Mesendoderm (in vitro differentiated cells): Measurements from ENCODE around the gene PLPP7.
A peak's percentile ranks its signal among the peaks of the same experiment; 100 is the strongest.

Experiments used
- DNase-seq: peaks from one replicate; pipeline ENCODE4 v3.0.0; 2013
- H2AK5ac ChIP-seq: 2 replicates; pipeline ENCODE4 v1.6.1; 2013; ENCODE audit warnings: low read length, inconsistent platforms
- H2BK120ac ChIP-seq: 2 replicates; pipeline ENCODE4 v1.6.1; 2013; ENCODE audit warnings: low read depth, mild to moderate bottlenecking, low read length, moderate library complexity, mixed read lengths
- H2BK15ac ChIP-seq: replicated peaks from 2 replicates; pipeline ENCODE4 v1.6.1; 2013; ENCODE audit warnings: low read depth, mild to moderate bottlenecking, moderate library complexity
- H2BK5ac ChIP-seq: 2 replicates; pipeline ENCODE4 v1.6.1; 2013; ENCODE audit warnings: low read length, inconsistent platforms
- H3K18ac ChIP-seq: 2 replicates; pipeline ENCODE4 v1.6.1; 2013; ENCODE audit warnings: mild to moderate bottlenecking, low read length, mixed read lengths
- H3K23ac ChIP-seq: one replicate; pipeline ENCODE4 v1.6.1; 2013; ENCODE audit warnings: low read length
- H3K27ac ChIP-seq: 2 replicates; pipeline ENCODE4 v1.5.1; 2013; ENCODE audit warnings: low read depth, mild to moderate bottlenecking, inconsistent platforms, low read length, moderate library complexity
- H3K27me3 ChIP-seq: 2 replicates; pipeline ENCODE4 v1.6.1; 2013; ENCODE audit warnings: low read length, control low read depth, mild to moderate bottlenecking, inconsistent platforms; ENCODE audit not compliant: insufficient read depth, poor library complexity
- H3K36me3 ChIP-seq: 2 replicates; pipeline ENCODE4 v1.6.1; 2013; ENCODE audit warnings: low read length, inconsistent platforms; ENCODE audit not compliant: control insufficient read depth, insufficient read depth
- H3K4ac ChIP-seq: one replicate; pipeline ENCODE4 v1.6.1; 2013; ENCODE audit warnings: low read depth, mild to moderate bottlenecking, low read length, moderate library complexity
- H3K4me1 ChIP-seq: 2 replicates; pipeline ENCODE4 v1.6.1; 2013; ENCODE audit warnings: low read depth, low read length, inconsistent platforms; ENCODE audit not compliant: control insufficient read depth
- H3K4me2 ChIP-seq: 2 replicates; pipeline ENCODE4 v1.6.1; 2013; ENCODE audit warnings: low read length
- H3K4me3 ChIP-seq: 2 replicates; pipeline ENCODE4 v1.5.1; 2013; ENCODE audit warnings: mild to moderate bottlenecking, low read length
- H3K56ac ChIP-seq: one replicate; pipeline ENCODE4 v1.6.1; 2013; ENCODE audit warnings: low read length
- H3K79me1 ChIP-seq: 2 replicates; pipeline ENCODE4 v1.6.1; 2013; ENCODE audit warnings: low read length, inconsistent platforms
- H3K79me2 ChIP-seq: 2 replicates; pipeline ENCODE4 v1.6.1; 2013; ENCODE audit warnings: mild to moderate bottlenecking, low read length; ENCODE audit not compliant: control insufficient read depth, insufficient read depth
- H3K9ac ChIP-seq: 2 replicates; pipeline ENCODE4 v1.6.1; 2013; ENCODE audit warnings: low read length, inconsistent platforms
- H4K5ac ChIP-seq: one replicate; pipeline ENCODE4 v1.6.1; 2013; ENCODE audit warnings: low read length
- H4K8ac ChIP-seq: one replicate; pipeline ENCODE4 v1.6.1; 2013; ENCODE audit warnings: low read depth, mild to moderate bottlenecking, control low read depth, low read length, moderate library complexity
- WGBS: extraction: QIAGEN DNeasy Blood & Tissue Kit; methylation state at CpG from one replicate; pipeline ENCODE4 v1.1.7; 2013; ENCODE audit warnings: low lambda C conversion rate, missing lambda C conversion rate; ENCODE audit not compliant: insufficient coverage; ENCODE audit errors: extremely low coverage; 5-methylcytosine and 5-hydroxymethylcytosine counted together

PLPP7 gene

DNA sequence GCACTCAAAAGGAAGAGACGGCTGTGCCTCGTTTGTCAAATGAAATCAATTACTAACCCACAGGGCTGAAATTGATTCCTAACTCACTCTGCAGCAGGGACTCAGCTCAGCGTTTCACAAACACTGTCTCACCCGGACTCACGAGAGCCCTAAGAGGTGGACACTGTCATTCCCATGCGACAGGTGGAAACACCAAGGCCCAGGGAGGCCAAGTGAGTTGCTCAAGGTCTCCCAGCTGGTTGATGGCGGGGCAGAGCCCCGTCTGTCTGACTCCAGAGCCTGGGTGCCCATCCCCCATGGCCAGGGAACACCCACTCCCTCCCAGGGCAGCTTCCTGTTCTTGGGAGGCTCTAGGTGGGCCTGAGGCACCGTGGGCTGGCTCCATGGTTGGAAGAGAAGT, 1.3 kb upstream of the PLPP7 start:
- Histone ChIP-seq H3K56ac (peak overlapping the region; percentile 49), H3K27ac (no peak overlapping the region), H3K4me2 (no peak overlapping the region)

DNA sequence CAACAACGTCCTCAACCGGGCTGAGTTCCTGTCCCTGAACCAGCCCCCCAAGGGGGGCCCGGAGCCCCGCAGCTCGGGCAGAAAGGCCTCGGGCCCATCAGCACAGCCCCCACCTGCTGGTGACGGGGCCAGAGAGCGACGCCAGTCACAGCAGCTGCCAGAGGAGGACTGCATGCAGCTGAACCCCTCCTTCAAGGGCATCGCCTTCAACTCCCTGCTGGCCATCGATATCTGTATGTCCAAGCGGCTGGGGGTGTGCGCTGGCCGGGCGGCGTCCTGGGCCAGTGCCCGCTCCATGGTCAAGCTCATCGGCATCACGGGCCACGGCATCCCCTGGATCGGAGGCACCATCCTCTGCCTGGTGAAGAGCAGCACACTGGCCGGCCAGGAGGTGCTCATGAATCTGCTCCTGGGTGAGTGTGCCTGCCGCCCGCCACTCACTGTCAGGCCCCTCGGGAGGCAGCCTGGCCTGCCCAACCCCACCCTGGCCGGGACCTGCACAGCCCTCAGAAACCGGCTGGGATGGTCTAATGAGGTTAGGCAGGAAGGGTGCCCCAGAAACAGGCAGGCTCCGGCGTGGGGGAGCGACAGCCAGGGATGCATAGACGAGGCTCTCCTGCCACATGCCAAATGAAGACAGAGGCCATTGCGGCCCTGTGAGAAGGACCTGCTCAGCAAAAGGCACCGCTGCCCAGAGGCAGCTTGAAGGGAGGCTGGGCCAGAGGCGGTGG, 678 bp downstream of the PLPP7 start:
- Histone ChIP-seq H3K4me2 (no peak overlapping the region), H3K9ac (peak overlapping the region; percentile 67), H3K79me1 (no peaks in the 10 kb centered on the region), H2BK120ac (no peak overlapping the region), H3K27me3 (no peaks in the 10 kb centered on the region), H2BK5ac (no peak overlapping the region), H3K4me1 (no peaks in the 10 kb centered on the region), H3K79me2 (no peaks in the 10 kb centered on the region), H3K4ac (no peak overlapping the region), H3K27ac (no peak overlapping the region), H2AK5ac (no peak overlapping the region), H3K56ac (peak overlapping the region; percentile 82), H3K23ac (no peak overlapping the region), H4K5ac (no peak overlapping the region), H2BK15ac (no peak overlapping the region), H4K8ac (no peak overlapping the region), H3K4me3 (no peak overlapping the region), H3K36me3 (no peaks in the 10 kb centered on the region), H3K18ac (no peak overlapping the region)
- DNase-seq = no peak
- WGBS = no CpG with 5 or more reads among the region's 34 CpGs

More for the DNA sequence above, 1.3 kb upstream of the PLPP7 start:
- Histone ChIP-seq H3K9ac (no peak overlapping the region), H3K23ac (no peak overlapping the region), H3K4me1 (no peaks in the 10 kb centered on the region), H4K5ac (no peak overlapping the region), H4K8ac (no peak overlapping the region), H2AK5ac (no peak overlapping the region), H3K27me3 (no peaks in the 10 kb centered on the region), H2BK120ac (no peak overlapping the region), H3K4me3 (no peak overlapping the region), H3K79me2 (no peaks in the 10 kb centered on the region), H2BK15ac (no peak overlapping the region), H3K36me3 (no peaks in the 10 kb centered on the region), H2BK5ac (no peak overlapping the region), H3K79me1 (no peaks in the 10 kb centered on the region), H3K4ac (no peak overlapping the region), H3K18ac (no peak overlapping the region)
- no peak for DNase-seq
- WGBS = no CpG with 5 or more reads among the region's 9 CpGs

DNA sequence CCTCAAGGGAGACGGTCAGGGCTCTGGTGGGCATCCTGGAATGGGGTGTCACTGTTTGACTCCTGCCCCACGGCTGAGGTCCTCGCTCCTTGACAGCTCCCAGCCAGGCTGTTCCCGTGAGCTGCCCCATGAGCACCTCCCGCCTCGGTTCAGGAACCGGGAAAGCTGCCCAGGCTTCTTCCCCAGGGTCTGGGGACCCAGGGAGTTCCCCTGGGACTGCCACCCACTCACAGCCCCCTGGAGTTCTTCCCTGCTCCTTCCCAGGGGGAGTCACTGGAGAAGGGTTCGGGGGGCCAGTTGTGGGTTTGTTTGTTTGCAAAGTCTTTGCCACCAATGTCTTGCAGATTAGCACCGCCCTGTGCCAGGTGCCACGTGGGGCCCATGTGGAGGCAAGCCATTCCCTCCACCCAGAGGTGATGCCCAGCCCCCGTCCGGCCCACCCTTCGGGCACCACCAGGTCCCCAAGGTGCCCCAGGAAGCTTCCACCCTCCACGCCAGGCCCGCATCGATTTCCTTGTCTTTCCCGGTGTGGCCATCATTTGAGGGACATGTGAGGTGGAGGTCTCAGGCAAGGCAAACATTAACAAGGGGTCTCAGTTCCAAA, 1.3 kb downstream of the PLPP7 start:
- Histone ChIP-seq H3K4ac (no peak overlapping the region), H3K56ac (peak overlapping the region; percentile 25), H3K79me2 (no peaks in the 10 kb centered on the region), H2BK15ac (no peak overlapping the region), H3K27me3 (no peaks in the 10 kb centered on the region), H3K4me2 (no peak overlapping the region), H4K5ac (no peak overlapping the region), H4K8ac (no peak overlapping the region), H2BK5ac (no peak overlapping the region), H3K4me1 (no peaks in the 10 kb centered on the region), H2AK5ac (no peak overlapping the region), H3K23ac (no peak overlapping the region), H3K9ac (no peak overlapping the region), H3K4me3 (no peak overlapping the region), H3K36me3 (no peaks in the 10 kb centered on the region), H2BK120ac (no peak overlapping the region), H3K79me1 (no peaks in the 10 kb centered on the region), H3K18ac (no peak overlapping the region), H3K27ac (no peak overlapping the region)
- no CpG with 5 or more reads among the region's 17 CpGs for WGBS
- no peak for DNase-seq

DNA sequence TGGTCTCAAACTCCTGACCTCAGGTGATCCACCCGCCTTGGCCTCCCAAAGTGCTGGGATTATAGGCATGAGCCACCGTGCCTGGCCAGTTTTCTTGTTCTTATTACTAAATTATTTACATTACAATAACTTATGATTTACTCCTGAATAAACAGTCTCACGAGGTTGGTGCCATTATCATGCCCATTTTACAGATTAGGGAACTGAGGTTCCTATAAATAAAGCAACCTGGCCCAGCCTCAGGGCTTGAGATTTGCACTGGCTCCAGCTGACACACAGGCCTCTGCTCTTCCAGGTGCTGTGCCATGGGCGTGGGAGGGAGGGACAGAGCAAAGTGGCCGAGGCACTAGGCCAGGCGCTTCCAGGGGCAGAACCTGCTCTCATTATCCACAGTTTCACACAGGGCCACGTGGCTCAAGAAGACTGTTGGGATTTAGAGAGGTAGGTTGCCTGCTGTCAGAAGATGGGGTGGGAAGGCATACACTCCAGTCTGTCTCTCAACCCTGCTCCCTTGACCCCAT, 2.3 kb downstream of the PLPP7 start:
- no peak overlapping the region for H3K18ac ChIP-seq
- H2AK5ac ChIP-seq = no peak overlapping the region
- DNase-seq = no peak
- no CpG with 5 or more reads among the region's 7 CpGs for WGBS
- H3K56ac ChIP-seq = no peak overlapping the region
- H3K4me2 ChIP-seq = no peak overlapping the region
- no peak overlapping the region for H2BK5ac ChIP-seq
- H3K4me3 ChIP-seq = no peak overlapping the region
- H3K79me2 ChIP-seq = no peaks in the 10 kb centered on the region
- H3K4ac ChIP-seq = no peak overlapping the region
- H3K4me1 ChIP-seq = no peaks in the 10 kb centered on the region
- no peak overlapping the region for H4K5ac ChIP-seq
- no peak overlapping the region for H2BK120ac ChIP-seq
- H3K27me3 ChIP-seq = no peaks in the 10 kb centered on the region
- H3K27ac ChIP-seq = no peak overlapping the region
- no peak overlapping the region for H3K9ac ChIP-seq
- H4K8ac ChIP-seq = no peak overlapping the region
- H3K79me1 ChIP-seq = no peaks in the 10 kb centered on the region
- H2BK15ac ChIP-seq = no peak overlapping the region
- H3K23ac ChIP-seq = no peak overlapping the region
- no peaks in the 10 kb centered on the region for H3K36me3 ChIP-seq

DNA sequence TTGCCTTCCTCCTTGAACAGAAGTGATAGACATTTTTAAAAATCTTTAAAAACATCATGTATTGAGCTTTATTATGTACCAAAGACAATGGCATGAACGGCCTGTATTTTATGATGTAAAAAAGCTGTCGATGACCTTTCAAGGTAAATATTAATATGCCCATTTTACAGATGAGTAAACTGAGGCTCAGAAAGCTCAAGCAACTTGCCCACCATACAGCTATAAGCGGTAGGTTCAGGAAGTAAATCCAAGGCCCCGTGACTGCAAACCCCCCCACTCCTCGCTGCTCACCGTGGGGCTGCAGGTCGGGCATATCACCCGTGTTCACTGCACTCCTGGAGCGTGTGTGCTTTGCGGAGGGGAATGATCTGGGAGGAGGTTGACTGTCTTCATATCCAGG, 3.4 kb downstream of the PLPP7 start:
- H3K23ac ChIP-seq = no peak overlapping the region
- H2AK5ac ChIP-seq = no peak overlapping the region
- H3K4ac ChIP-seq = no peak overlapping the region
- no peaks in the 10 kb centered on the region for H3K4me1 ChIP-seq
- no CpG with 5 or more reads among the region's 10 CpGs for WGBS
- no peaks in the 10 kb centered on the region for H3K79me1 ChIP-seq
- no peak for DNase-seq
- no peak overlapping the region for H2BK15ac ChIP-seq
- no peak overlapping the region for H4K5ac ChIP-seq
- no peak overlapping the region for H3K4me3 ChIP-seq
- H3K9ac ChIP-seq = no peak overlapping the region
- no peak overlapping the region for H3K18ac ChIP-seq
- H3K4me2 ChIP-seq = no peak overlapping the region
- H3K27ac ChIP-seq = no peak overlapping the region
- no peaks in the 10 kb centered on the region for H3K79me2 ChIP-seq
- H4K8ac ChIP-seq = no peak overlapping the region
- H2BK5ac ChIP-seq = no peak overlapping the region
- H3K27me3 ChIP-seq = no peaks in the 10 kb centered on the region
- H3K36me3 ChIP-seq = no peaks in the 10 kb centered on the region
- H3K56ac ChIP-seq = no peak overlapping the region
- H2BK120ac ChIP-seq = no peak overlapping the region
